DMS153 treated with DMSO at 0.1 percent for 48 hours (cell line): Measurements from ENCODE around the gene MGAT4A.

ENCODE experiments used
- DNase-seq: peaks from one replicate; lab custom pipeline; 2025; ENCODE audit not compliant: unreplicated experiment; lab: John Stamatoyannopoulos, UW

MGAT4A gene

GRCh38 chr2:98731041-98731893 is at the start of gene MGAT4A:
MGAT4A (minus strand) TSS chr2:98731132; CDS start chr2:98726332, 4,800 bp downstream.
- DNase-seq: no peak

- no peak for DNase-seq
Observed at GRCh38 chr2:98778741-98779483, 48.0 kb upstream of the MGAT4A start.

GRCh38 chr2:98778151-98778550 is 47.2 kb upstream of the MGAT4A start:
- DNase-seq: no peak

- no peak for DNase-seq
Observed at GRCh38 chr2:98777710-98778109, 46.8 kb upstream of the MGAT4A start.

GRCh38 chr2:98777076-98777475 is 46.1 kb upstream of the MGAT4A start:
- no peak for DNase-seq

- DNase-seq: no peak
Observed at GRCh38 chr2:98776136-98776535, 45.2 kb upstream of the MGAT4A start.

GRCh38 chr2:98775146-98775986 is 44.4 kb upstream of the MGAT4A start:
- peak; percentile 72 for DNase-seq

- no peak for DNase-seq
Observed at GRCh38 chr2:98773907-98774306, 43.0 kb upstream of the MGAT4A start.

GRCh38 chr2:98773169-98773568 is 42.2 kb upstream of the MGAT4A start:
- no peak for DNase-seq

GRCh38 chr2:98772536-98772935 is 41.6 kb upstream of the MGAT4A start:
- no peak for DNase-seq

GRCh38 chr2:98771721-98772524 is 41.0 kb upstream of the MGAT4A start:
- no peak for DNase-seq

GRCh38 chr2:98771264-98771663 is 40.3 kb upstream of the MGAT4A start:
- no peak for DNase-seq

GRCh38 chr2:98769784-98770183 is 38.9 kb upstream of the MGAT4A start:
- DNase-seq: peak; percentile 83

- no peak for DNase-seq
Observed at GRCh38 chr2:98769114-98769476, 38.2 kb upstream of the MGAT4A start.

GRCh38 chr2:98768384-98769113 is 37.6 kb upstream of the MGAT4A start:
- DNase-seq: peak; percentile 33

- no peak for DNase-seq
Observed at GRCh38 chr2:98764499-98764898, 33.6 kb upstream of the MGAT4A start.

- no peak for DNase-seq
Observed at GRCh38 chr2:98763209-98763951, 32.4 kb upstream of the MGAT4A start.

GRCh38 chr2:98761909-98762308 is 31.0 kb upstream of the MGAT4A start:
- no peak for DNase-seq

GRCh38 chr2:98761267-98761781 is 30.4 kb upstream of the MGAT4A start:
- peak; percentile 31 for DNase-seq
